Vagina (tissue), 2 donors: ENCODE measurements around the gene SPTBN1.

Experiments
- CTCF ChIP-seq, 3 experiments: fragments of 450-650 bp in 2 of 3; fragments of 200-600 bp in 1 of 3; sonication (generic) in 1 of 3; IDR thresholded peaks; one replicate each; pipeline ENCODE4 v1.5.1; 2017 to 2019; ENCODE audit warnings: antibody characterized with exemption in 3 of 3, mild to moderate bottlenecking in 2 of 3, moderate library complexity in 2 of 3
- POLR2A ChIP-seq, 2 donors: fragments of 450-650 bp; IDR thresholded peaks; one replicate each; pipeline ENCODE4 v1.6.1; 2017; ENCODE audit warnings: antibody characterized with exemption in 2 of 2, mild to moderate bottlenecking in 2 of 2, moderate library complexity in 2 of 2

- TF ChIP-seq POLR2A (IDR thresholded peaks at IDR 0.05) (no peak), CTCF (IDR thresholded peaks at IDR 0.05) (no peak)
Measured at GRCh38 chr2:54444503-54444902, 11.6 kb upstream of the SPTBN1 start.
